ENCODE results near the gene M1AP. TPM values are rescaled to one million over a fixed set of nuclear protein-coding genes. Genes with fewer than 3 reads are reported as not detected.
A peak's percentile ranks its signal among the peaks of the same experiment; 100 is the strongest.

Gene M1AP
- total and polyA plus RNA-seq, 9 donors: 0.06 to 0.34 (median 0.15) TPM; not detected in 2

DNA sequence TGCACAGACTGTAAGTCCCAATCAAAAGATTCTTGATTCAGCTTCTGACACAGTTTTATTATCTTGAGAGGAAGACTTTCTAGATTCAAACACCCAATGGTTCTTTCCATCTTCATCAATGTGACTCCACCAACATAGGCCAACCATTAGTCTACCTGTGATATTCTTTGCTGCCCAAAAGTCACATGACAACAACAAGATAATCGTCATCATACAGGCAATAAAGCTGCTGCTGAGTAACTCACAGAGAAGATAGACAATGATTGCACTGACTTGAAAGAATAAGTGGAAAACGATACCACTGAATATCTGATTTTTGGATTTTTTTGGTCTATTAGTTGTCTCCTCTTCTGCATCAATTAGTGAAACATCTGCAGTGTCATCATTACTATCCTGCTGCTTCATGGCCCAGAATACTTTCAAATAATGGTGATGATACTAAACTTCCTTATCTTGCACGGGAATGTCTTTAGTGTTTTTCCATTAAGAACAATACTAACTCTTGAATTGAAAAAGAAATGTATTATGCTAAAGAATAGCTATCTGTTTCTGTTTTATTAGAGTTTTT, 19.5 kb downstream of the M1AP start:
- Histone ChIP-seq H3K9me3 (replicated peaks; ENCODE audit: control insufficient read depth, low read depth, low read length) (no peaks in the 10 kb centered on the region), H3K36me3 (ENCODE audit: control insufficient read depth, insufficient read depth, low read length) (no peaks in the 10 kb centered on the region), H3K4me1 (ENCODE audit: control insufficient read depth, insufficient read depth, low read length) (no peaks in the 10 kb centered on the region), H3K27me3 (ENCODE audit: control insufficient read depth, insufficient read depth, low read length) (no peaks in the 10 kb centered on the region), H3K4me3 (ENCODE audit: low read length) (no peak overlapping the region), H3K27ac (ENCODE audit: low read length) (no peak overlapping the region)
- no CpG with 5 or more reads among the region's 3 CpGs for WGBS (ENCODE audit: insufficient coverage)
- DNase-seq: no peak

DNA sequence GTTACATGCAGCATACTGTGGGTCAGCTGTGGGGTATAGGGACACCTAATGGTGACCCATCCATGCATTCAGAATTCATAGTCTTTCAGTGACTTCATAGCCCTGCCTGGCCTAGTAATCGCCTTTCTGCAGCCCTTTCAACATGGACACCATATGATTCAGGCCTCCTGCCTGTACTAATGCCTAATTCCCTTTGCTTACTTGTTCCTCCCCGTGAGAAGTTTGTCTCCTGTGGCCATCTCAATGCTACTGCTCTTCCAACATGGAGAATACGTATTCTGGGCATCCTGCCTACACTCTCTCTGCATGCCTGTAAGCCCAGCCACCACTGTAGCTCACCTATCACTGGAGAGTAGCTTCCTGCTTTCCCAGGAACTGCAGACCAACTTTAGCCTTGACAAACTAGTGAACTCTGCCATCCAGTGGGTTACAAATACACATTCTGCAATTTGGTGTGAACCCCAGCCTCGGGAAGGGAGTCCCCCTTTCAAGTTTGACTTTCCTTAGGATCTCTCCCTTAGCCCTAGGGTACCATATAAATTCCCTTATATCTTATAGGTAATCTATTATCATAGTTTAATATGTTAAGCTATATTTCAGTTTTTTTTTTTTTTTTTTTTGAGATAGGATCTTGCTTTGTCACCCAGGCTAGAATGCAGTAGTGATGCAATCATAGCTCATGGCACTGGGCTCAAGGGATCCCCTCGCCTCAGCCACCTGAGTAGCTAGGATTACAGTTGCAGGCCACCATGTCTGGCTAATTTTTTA, 22.3 kb downstream of the M1AP start:
- WGBS (ENCODE audit: insufficient coverage): 84% methylated on average over 3 of the region's 5 CpGs
- no peak for DNase-seq
- Histone ChIP-seq H3K4me1 (ENCODE audit: control insufficient read depth, insufficient read depth, low read length) (no peaks in the 10 kb centered on the region), H3K4me3 (ENCODE audit: low read length) (no peak overlapping the region), H3K27ac (ENCODE audit: low read length) (no peak overlapping the region), H3K27me3 (ENCODE audit: control insufficient read depth, insufficient read depth, low read length) (no peaks in the 10 kb centered on the region), H3K36me3 (ENCODE audit: control insufficient read depth, insufficient read depth, low read length) (no peaks in the 10 kb centered on the region), H3K9me3 (replicated peaks; ENCODE audit: control insufficient read depth, low read depth, low read length) (no peaks in the 10 kb centered on the region)

DNA sequence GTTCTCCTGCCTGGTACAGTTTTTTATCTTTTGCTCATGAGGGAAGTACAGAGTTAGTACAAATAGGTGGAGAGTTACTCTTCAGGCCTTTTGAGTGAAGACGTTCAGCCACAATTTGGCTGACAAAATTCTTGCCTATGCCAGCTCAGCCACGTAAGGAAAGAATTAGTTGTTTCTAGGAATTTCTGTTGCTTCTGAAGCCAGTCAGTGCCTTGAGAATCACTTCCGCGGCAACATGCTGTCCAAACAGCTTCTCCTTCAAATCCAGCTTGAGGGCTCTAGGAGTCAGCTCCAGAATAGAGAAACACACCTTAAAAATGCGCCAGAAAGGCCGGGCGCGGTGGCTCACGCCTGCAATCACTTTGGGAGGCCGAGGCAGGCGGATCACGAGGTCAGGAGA, 27.5 kb downstream of the M1AP start:
- no peak overlapping the region for H3K27ac ChIP-seq (ENCODE audit: low read length)
- no peaks in the 10 kb centered on the region for H3K36me3 ChIP-seq (ENCODE audit: control insufficient read depth, insufficient read depth, low read length)
- peak; percentile 19 for DNase-seq
- H3K4me1 ChIP-seq (ENCODE audit: control insufficient read depth, insufficient read depth, low read length): no peaks in the 10 kb centered on the region
- no peaks in the 10 kb centered on the region for H3K9me3 ChIP-seq (replicated peaks; ENCODE audit: control insufficient read depth, low read depth, low read length)
- H3K27me3 ChIP-seq (ENCODE audit: control insufficient read depth, insufficient read depth, low read length): no peaks in the 10 kb centered on the region
- H3K4me3 ChIP-seq (ENCODE audit: low read length): no peak overlapping the region
- 71% methylated on average over 8 of the region's 12 CpGs for WGBS (ENCODE audit: insufficient coverage)

DNA sequence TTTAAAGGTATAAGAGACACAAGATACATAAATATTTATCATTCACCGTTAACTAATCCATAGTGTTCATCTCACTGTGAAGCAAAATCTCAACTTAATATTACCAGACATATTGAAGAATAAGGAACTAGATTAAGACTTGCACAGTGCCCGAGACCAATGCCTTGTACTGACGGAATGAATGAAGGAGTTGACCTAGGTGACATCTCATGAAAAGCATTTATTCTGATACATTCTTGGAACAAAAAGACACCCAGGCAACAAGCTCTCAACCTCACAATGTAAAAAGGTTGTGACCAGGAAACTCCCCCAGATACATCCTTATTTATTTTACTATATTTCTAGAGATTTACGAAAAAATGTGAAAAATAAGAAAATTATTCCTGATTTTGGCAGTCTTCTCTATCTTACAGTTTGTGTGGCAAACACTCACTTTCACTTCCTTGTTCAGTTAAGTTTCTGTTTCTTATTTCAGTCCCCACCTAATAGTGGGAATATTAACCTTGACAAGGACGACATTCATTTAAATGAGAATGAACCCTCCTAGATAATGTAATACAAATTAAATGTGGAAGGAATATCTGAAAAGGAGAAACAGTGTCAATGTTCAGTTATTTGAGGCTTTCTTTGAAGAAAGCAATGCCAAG, 28.4 kb downstream of the M1AP start:
- no CpG with 5 or more reads among the region's 5 CpGs for WGBS (ENCODE audit: insufficient coverage)
- Histone ChIP-seq H3K27me3 (ENCODE audit: control insufficient read depth, insufficient read depth, low read length) (peaks cover 1% of the 10 kb centered on the region), H3K9me3 (replicated peaks; ENCODE audit: control insufficient read depth, low read depth, low read length) (no peaks in the 10 kb centered on the region), H3K4me3 (ENCODE audit: low read length) (no peak overlapping the region), H3K27ac (ENCODE audit: low read length) (no peak overlapping the region), H3K4me1 (ENCODE audit: control insufficient read depth, insufficient read depth, low read length) (no peaks in the 10 kb centered on the region), H3K36me3 (ENCODE audit: control insufficient read depth, insufficient read depth, low read length) (no peaks in the 10 kb centered on the region)
- DNase-seq: no peak

DNA sequence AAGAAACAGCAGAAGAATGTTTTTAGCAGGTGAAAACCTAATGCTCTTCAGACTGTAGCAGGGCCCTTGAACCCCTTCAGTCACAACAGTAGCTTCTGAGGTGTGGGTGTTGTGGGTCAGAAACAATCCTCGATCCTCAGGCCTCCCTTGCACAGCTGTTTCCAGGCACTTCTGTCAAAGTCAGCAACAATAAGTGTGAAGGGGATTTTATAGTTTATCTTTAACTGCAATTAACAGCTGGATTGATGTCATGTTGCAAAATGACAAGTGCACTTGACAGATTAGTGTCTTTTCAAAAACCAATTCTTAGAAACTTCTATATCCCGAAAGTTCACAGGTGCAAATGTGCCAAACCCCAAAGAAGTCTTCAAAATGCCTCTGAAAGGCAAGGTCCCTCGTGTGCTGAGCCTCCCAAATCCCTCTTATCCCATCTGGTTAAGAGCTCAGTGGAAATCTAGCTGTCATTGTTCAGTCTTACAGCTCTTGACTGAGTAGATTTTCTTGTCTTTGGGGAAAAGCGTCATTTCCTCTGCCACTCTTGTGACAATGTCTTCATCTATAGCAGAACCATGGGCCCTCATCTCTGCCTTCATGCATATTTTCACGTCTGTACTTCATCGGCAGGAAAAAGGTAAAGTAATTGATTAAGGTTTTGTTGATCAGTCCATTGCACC, 29.6 kb downstream of the M1AP start:
- no peak for DNase-seq
- Histone ChIP-seq H3K27me3 (ENCODE audit: control insufficient read depth, insufficient read depth, low read length) (peaks cover 2% of the 10 kb centered on the region), H3K27ac (ENCODE audit: low read length) (no peak overlapping the region), H3K4me1 (ENCODE audit: control insufficient read depth, insufficient read depth, low read length) (no peaks in the 10 kb centered on the region), H3K4me3 (ENCODE audit: low read length) (no peak overlapping the region), H3K36me3 (ENCODE audit: control insufficient read depth, insufficient read depth, low read length) (no peaks in the 10 kb centered on the region), H3K9me3 (replicated peaks; ENCODE audit: control insufficient read depth, low read depth, low read length) (no peaks in the 10 kb centered on the region)
- 50% methylated on average over 1 of the region's 6 CpGs for WGBS (ENCODE audit: insufficient coverage)

DNA sequence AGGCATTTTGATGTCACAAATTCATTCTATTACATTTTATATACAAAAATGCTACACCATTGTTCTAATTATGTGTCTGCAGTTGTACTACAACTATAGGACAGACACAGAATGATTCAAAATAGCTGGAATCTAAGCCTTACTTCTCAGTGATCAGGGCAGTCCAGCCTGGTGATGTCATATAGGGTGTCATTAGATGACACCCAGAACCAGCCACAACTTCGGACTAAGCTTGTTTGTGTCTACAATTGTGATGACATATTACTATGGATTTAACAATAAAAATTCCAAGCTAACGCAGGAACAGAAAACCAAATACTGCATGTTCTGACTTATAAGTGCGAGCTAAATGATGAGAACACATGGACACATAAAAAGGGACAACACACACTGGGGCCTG, 31.0 kb downstream of the M1AP start:
- no peaks in the 10 kb centered on the region for H3K36me3 ChIP-seq (ENCODE audit: control insufficient read depth, insufficient read depth, low read length)
- peaks cover 2% of the 10 kb centered on the region for H3K27me3 ChIP-seq (ENCODE audit: control insufficient read depth, insufficient read depth, low read length)
- no peaks in the 10 kb centered on the region for H3K4me1 ChIP-seq (ENCODE audit: control insufficient read depth, insufficient read depth, low read length)
- H3K4me3 ChIP-seq (ENCODE audit: low read length): no peak overlapping the region
- no peaks in the 10 kb centered on the region for H3K9me3 ChIP-seq (replicated peaks; ENCODE audit: control insufficient read depth, low read depth, low read length)
- no peak overlapping the region for H3K27ac ChIP-seq (ENCODE audit: low read length)
- no peak for DNase-seq
- WGBS (ENCODE audit: insufficient coverage): no CpG with 5 or more reads among the region's 3 CpGs

DNA sequence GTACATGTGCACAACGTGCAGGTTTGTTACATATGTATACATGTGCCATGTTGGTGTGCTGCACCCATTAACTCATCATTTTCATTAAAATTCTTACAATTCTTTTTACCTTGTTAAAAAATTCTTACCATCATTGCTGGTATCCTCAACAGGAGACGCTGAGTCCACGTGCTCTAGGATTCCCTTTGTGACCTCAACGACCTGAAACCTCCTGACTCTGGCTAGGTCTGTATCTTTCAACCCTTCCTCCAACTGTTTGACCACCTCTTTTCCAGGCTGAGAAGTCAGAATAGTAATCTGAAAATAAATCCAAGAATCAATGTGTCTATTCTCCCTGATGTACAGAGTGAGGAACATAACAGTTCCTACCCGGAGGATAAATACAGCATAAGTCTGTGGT, 41.2 kb downstream of the M1AP start:
- H3K9me3 ChIP-seq (replicated peaks; ENCODE audit: control insufficient read depth, low read depth, low read length): no peaks in the 10 kb centered on the region
- DNase-seq: no peak
- H3K27me3 ChIP-seq (ENCODE audit: control insufficient read depth, insufficient read depth, low read length): peaks cover 8% of the 10 kb centered on the region
- H3K4me1 ChIP-seq (ENCODE audit: control insufficient read depth, insufficient read depth, low read length): no peaks in the 10 kb centered on the region
- no peak overlapping the region for H3K4me3 ChIP-seq (ENCODE audit: low read length)
- no peak overlapping the region for H3K27ac ChIP-seq (ENCODE audit: low read length)
- H3K36me3 ChIP-seq (ENCODE audit: control insufficient read depth, insufficient read depth, low read length): no peaks in the 10 kb centered on the region
- WGBS (ENCODE audit: insufficient coverage): 55% methylated on average over 3 of the region's 5 CpGs

DNA sequence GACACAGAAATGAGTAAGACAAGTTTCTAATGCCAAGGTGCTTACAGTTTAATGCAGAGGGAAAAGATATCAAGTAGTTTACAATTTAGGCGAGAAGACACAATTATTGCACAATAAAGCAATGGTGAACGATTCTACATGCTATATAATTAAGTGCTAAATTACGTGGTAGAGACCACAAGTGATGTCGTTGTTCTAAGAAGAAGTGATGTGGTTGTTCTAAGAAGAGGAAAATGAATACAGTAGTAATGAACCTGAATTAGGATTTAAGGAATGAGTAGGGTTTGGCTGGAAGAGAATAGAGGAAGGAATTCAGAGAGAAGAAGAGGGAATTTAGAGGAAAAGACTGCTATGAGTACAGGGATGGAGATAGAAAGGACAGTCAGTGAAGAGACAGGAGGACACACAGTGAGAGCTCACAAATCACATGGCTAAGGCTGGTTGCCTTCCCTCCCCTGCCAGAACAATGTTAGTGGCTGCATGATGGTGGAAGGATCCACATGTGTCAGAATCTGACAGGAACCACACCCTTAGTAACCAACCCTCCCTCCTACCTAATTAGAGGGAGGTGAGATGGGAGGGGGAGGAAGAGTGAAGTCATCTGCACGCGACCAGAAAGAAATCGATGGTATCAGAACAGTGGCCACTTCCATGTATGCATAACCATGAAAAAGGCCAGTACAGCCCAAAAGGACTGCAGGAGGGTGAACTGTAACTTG, 44.7 kb downstream of the M1AP start:
- Histone ChIP-seq H3K4me1 (ENCODE audit: control insufficient read depth, insufficient read depth, low read length) (no peaks in the 10 kb centered on the region), H3K27me3 (ENCODE audit: control insufficient read depth, insufficient read depth, low read length) (peaks cover 8% of the 10 kb centered on the region), H3K27ac (ENCODE audit: low read length) (no peak overlapping the region), H3K36me3 (ENCODE audit: control insufficient read depth, insufficient read depth, low read length) (no peaks in the 10 kb centered on the region), H3K4me3 (ENCODE audit: low read length) (no peak overlapping the region), H3K9me3 (replicated peaks; ENCODE audit: control insufficient read depth, low read depth, low read length) (no peaks in the 10 kb centered on the region)
- DNase-seq: no peak
- 84% methylated on average over 3 of the region's 7 CpGs for WGBS (ENCODE audit: insufficient coverage)

DNA sequence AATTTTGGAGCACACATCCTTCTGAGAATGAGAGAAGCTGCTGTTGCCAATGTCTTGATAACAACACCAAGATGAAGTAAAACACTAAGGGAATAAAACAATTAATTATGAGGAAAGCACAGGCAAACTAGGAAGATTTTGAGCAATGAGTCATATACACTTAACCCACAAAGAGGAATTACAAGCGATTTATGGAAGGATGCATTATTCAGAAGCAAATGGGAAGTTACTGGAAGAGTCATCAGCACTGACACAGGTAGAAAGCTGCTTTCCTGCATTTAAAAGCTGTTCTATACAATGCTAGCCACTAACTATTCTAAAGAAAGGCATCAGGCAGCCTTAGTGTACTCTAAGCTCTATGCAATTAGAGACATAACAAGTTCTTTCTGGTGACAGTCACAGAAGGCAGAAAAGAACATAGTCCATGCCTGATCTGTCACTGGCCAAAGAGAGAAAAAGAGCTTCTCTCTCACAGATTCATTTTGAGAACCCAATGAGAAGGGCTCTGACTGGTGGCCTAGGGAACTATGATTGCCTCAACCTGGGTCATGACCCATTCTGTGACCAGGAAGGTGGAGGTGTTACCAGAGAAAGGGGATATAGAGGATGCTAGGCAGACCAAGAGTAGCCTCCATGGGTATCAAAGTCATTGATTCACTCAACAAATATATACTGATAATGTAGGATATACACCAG, 45.4 kb downstream of the M1AP start:
- Histone ChIP-seq H3K4me3 (ENCODE audit: low read length) (no peak overlapping the region), H3K36me3 (ENCODE audit: control insufficient read depth, insufficient read depth, low read length) (no peaks in the 10 kb centered on the region), H3K4me1 (ENCODE audit: control insufficient read depth, insufficient read depth, low read length) (no peaks in the 10 kb centered on the region), H3K9me3 (replicated peaks; ENCODE audit: control insufficient read depth, low read depth, low read length) (no peaks in the 10 kb centered on the region), H3K27ac (ENCODE audit: low read length) (no peak overlapping the region), H3K27me3 (ENCODE audit: control insufficient read depth, insufficient read depth, low read length) (peaks cover 8% of the 10 kb centered on the region)
- DNase-seq: no peak
- no CpG with 5 or more reads among the region's 1 CpG for WGBS (ENCODE audit: insufficient coverage)

Measured in muscle of leg (tissue), 11 donors.